Thymus (tissue), 11 donors: ENCODE results near the gene KCNF1. TPM values are rescaled to one million over a fixed set of nuclear protein-coding genes. Genes with fewer than 3 reads are reported as not detected.

Source experiments
- DNase-seq, 9 donors: peaks; one replicate each; pipeline ENCODE4 v3.0.0-alpha.2; 2013; ENCODE audit warnings: low spot score in 9 of 9, low read depth in 6 of 9, missing footprints in 1 of 9
- H3K27ac ChIP-seq, 2 donors: one replicate each; pipeline ENCODE4 v1.5.1; 2013; ENCODE audit warnings: control low read depth in 1 of 2, low read depth in 1 of 2, low read length in 1 of 2, mild to moderate bottlenecking in 1 of 2, moderate library complexity in 1 of 2
- H3K27me3 ChIP-seq, 2 donors: one replicate each; pipeline ENCODE4 v1.5.1; 2013; ENCODE audit warnings: low read length in 1 of 2; ENCODE audit not compliant: control insufficient read depth in 2 of 2, insufficient read depth in 1 of 2
- H3K36me3 ChIP-seq, 2 donors: one replicate each; pipeline ENCODE4 v1.5.1; 2013; ENCODE audit warnings: low read length in 1 of 2, mild to moderate bottlenecking in 1 of 2, moderate library complexity in 1 of 2; ENCODE audit not compliant: control insufficient read depth in 2 of 2, insufficient read depth in 2 of 2
- H3K4me1 ChIP-seq, 2 donors: one replicate each; pipeline ENCODE4 v1.5.1; 2013; ENCODE audit warnings: low read length in 2 of 2; ENCODE audit not compliant: control insufficient read depth in 2 of 2, insufficient read depth in 2 of 2
- H3K4me3 ChIP-seq, 2 donors: one replicate each; pipeline ENCODE4 v1.5.1; 2013; ENCODE audit warnings: low read length in 2 of 2, control low read depth in 1 of 2, mild to moderate bottlenecking in 1 of 2
- H3K9me3 ChIP-seq, 2 donors: one replicate each; pipeline ENCODE4 v1.5.1; 2013; ENCODE audit warnings: low read length in 1 of 2, mild to moderate bottlenecking in 1 of 2; ENCODE audit not compliant: control insufficient read depth in 2 of 2, insufficient read depth in 1 of 2
- WGBS: extraction: QIAGEN DNeasy Blood & Tissue Kit; methylation state at CpG from one replicate; pipeline ENCODE4 v1.1.7; 2013; 5-methylcytosine and 5-hydroxymethylcytosine counted together
- polyA plus RNA-seq: library from polyadenylated mRNA; stranded (reverse); fragments of 200-250 nt; gene quantifications from one replicate; pipeline ENCODE4 v1.2.3, GENCODE V29; 2013
- total RNA-seq: library from RNA; stranded (reverse); fragments of 120-200 nt; gene quantifications from one replicate; pipeline ENCODE4 v1.2.4, GENCODE V29; 2013
- donor health status: healthy.

Gene KCNF1
- total and polyA plus RNA-seq, 2 donors: 0.52 to 0.57 TPM

DNA sequence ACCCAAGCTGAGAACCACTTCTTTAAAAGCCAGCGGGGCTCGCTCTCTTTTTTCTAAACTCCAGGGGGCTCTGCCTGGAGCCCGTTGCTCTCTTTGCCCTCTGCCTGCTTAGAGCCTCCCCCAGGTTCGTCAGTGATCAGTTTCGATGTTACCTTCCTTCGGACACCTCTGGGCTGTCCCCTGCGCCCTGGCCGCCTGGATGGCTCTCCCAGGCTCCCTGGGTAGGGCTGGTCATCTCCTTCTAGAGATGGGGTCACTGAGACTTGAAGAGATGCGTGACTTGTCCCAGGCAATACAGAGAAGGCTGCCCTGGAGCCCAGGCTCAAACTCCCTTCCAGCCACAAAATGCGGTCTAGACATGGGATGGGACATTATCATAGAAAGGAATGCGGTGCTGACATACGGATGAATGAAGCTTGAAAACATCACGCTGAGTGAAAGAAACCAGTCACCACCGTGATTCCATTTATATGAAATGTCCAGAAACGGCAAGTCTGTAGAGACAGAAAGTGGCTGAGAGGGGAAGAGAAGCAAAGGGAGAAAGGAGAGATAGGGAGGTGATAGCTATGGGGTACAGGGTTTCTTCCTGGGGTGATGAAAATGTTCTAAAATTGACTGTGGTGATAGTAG is 14.6 kb downstream of the KCNF1 start:
- H3K27ac ChIP-seq: no peak overlapping the region
- no peaks in the 10 kb centered on the region for H3K36me3 ChIP-seq
- H3K27me3 ChIP-seq: peaks cover 2 to 10% of the 10 kb centered on the region in 2 donors
- peaks cover 3 to 16% of the 10 kb centered on the region in 2 donors for H3K4me1 ChIP-seq
- 79% methylated on average over 15 of the region's 15 CpGs for WGBS
- no peak overlapping the region for H3K4me3 ChIP-seq
- no peak for DNase-seq
- no peaks in the 10 kb centered on the region for H3K9me3 ChIP-seq

DNA sequence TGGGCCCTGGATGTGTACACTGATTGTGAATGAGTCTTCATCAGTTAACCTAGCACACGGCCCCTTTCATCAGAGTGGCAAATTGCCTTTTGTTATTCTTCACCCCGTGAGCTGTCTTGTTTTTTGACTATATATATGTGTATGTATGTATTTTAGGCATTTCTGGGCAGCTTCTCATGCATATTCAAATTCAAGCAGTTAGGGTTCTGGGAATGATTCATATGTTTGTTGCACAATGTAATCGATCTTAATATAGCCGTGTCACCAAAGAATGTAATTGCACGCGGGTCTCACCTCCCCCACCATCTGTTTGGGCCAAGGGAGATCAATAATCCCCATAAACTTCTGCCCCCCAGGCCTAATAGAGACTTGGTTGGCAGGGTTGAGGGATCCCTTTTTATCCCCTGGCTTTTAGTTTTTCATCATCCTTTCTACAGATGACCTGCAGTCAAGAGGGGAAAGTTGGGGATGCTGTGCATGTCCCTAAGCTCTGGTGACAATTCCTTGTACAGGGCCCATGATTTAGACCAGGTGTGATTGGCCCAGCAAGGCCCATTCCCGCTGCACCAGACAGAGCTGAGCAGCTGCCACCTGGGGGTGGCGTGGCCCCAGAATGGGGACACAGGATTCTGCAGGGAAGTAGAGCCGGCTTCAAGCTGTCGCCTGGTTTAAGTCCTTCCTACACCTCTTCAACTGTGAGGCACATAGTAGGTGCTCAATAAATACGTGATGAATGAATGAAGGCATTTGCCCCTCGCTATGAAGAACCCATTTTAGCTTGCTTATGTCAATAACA is 19.2 kb downstream of the KCNF1 start:
- peaks cover 2 to 12% of the 10 kb centered on the region in 2 donors for H3K27me3 ChIP-seq
- no peak for DNase-seq
- no peaks in the 10 kb centered on the region for H3K36me3 ChIP-seq
- H3K4me3 ChIP-seq: no peak overlapping the region
- WGBS: 93% methylated on average over 12 of the region's 12 CpGs
- no peaks in the 10 kb centered on the region for H3K9me3 ChIP-seq
- no peaks in the 10 kb centered on the region for H3K4me1 ChIP-seq
- H3K27ac ChIP-seq: no peak overlapping the region

DNA sequence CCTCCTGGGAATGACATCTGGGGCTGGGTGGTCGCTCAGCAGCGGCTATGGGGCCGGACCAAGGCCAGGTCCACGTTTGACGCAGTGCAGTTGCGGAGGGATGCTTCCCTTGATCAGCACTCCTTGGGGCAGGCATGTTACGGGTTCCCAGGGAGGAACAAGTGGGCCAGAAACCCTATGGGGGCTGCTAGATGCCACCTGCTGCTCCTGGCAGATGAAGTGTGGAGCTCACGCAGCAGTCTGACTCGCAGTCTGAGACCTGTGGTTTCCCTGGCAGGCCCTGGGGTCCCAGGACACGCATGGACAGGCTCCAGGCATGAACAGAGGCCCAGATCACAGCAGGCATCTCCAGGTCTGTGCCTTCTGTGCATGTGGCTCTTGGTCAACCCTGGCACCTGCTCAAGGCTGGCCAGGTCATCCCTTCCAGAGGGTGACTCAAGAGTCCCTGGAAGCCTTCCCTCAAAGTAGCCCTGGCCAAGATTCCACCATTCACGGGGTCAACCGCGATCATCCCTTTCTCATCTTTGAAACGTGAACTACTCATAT is 20.0 kb downstream of the KCNF1 start:
- no peaks in the 10 kb centered on the region for H3K36me3 ChIP-seq
- DNase-seq: no peak
- no peaks in the 10 kb centered on the region for H3K4me1 ChIP-seq
- no peaks in the 10 kb centered on the region for H3K9me3 ChIP-seq
- 93% methylated on average over 14 of the region's 14 CpGs for WGBS
- peaks cover 2 to 7% of the 10 kb centered on the region in 2 donors for H3K27me3 ChIP-seq
- H3K4me3 ChIP-seq: no peak overlapping the region
- H3K27ac ChIP-seq: no peak overlapping the region

DNA sequence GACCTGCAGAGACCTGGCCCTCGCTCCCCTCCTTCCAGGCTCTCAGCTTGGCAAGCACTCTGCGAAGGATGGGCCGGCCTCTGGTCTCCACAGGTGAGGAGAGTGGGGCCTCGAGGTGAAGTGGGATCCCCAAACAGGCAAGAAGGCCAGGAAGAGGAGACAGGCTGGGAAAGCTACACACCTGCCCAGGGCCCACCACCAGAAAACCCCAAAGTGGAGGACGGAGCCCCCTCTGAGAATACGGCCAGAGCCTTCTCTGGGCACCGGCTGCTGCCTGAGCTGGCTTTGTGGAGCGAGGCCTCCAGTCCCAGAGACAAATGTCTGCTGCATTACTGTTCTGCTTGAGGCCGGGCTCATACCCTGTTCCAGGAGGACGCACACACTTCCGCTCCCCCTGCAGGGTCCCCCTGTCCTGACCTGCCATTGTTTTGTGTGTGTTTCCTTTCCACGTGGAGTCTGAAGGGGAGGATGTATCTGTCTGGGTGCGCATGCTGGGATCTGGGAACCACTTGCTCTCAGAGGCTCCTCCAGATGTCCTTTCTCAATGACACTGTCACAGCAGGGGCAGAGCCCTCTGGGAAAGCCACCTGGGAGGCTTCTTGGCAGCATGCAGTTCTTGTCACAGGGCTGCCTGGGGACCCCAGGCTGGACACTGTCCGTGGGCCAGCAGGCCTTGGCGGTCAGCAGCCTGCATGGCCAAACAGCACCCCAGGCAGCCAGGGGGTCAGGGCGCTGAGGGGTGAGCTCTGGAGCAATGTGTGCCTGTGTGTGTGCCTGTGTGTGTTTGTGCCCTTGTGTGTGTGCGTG is 20.8 kb downstream of the KCNF1 start:
- H3K27ac ChIP-seq: no peak overlapping the region
- H3K36me3 ChIP-seq: no peaks in the 10 kb centered on the region
- no peak overlapping the region for H3K4me3 ChIP-seq
- peaks cover 2 to 3% of the 10 kb centered on the region in 2 donors for H3K27me3 ChIP-seq
- H3K4me1 ChIP-seq: no peaks in the 10 kb centered on the region
- DNase-seq: no peak
- H3K9me3 ChIP-seq: no peaks in the 10 kb centered on the region
- WGBS: 91% methylated on average over 17 of the region's 17 CpGs

DNA sequence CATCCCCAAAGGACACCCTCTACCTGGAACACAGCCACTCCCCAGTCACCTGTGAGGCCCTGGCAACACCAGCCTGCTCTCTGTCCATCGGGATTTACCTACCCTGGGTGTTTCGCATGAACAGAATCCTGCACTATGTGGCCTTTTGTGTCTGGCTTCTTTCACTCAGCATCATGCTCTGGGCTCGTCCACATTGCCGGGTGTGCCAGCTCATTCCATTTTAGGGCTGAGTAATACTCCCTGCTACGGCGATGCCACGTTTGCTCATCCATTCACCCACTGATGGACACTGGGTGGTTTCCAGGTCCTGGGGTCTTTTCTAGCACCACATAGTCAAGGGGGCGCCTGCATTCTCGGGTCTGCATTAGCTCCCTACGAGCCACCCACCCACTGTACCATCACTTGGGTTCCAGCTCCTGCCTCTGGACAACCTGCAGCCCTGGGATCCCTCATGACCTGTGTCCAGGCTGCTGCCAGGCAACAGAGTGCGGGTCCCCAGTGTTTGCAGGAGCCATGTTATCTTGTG is 22.0 kb downstream of the KCNF1 start:
- Histone ChIP-seq H3K36me3 (no peaks in the 10 kb centered on the region), H3K4me1 (no peaks in the 10 kb centered on the region), H3K4me3 (no peak overlapping the region), H3K27me3 (peaks cover 2 to 3% of the 10 kb centered on the region in 2 donors), H3K27ac (no peak overlapping the region), H3K9me3 (peaks cover 0 to 6% of the 10 kb centered on the region in 2 donors)
- WGBS: 98% methylated on average over 11 of the region's 11 CpGs
- no peak for DNase-seq

DNA sequence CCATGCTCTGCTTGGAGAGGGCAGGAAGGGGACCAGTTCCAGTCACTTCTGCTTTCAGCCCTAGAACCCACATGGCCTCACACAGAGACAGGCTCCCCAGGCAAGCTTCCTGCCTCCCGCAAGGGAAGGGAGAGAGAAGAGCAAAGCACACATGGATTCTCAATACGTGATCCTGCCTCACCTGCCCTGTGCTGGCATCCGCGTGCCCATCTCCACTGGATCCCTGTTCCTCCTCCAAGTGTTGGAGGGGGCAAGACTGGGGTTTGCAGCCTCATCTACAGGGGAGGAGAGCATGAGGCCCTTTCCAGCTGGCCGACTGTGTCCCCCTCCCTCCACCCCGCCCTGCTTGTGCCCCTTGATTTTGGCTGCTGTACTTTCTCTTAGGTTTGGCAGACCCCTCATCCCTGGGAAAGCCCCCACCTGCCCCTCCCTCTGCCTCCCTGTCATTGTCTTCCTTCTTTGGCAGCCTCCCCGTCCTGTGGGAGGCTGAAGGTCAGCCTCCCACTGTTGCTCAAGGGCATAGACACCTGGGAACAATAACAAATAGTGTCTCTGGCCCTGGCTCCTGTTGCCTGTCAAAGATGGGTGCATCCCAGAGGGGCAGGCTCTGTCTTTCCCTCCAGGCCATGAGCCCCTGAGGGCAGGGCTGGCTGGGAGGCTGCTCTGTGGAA is 22.7 kb downstream of the KCNF1 start:
- 76% methylated on average over 7 of the region's 7 CpGs for WGBS
- peaks cover 2 to 3% of the 10 kb centered on the region in 2 donors for H3K27me3 ChIP-seq
- DNase-seq: no peak

DNA sequence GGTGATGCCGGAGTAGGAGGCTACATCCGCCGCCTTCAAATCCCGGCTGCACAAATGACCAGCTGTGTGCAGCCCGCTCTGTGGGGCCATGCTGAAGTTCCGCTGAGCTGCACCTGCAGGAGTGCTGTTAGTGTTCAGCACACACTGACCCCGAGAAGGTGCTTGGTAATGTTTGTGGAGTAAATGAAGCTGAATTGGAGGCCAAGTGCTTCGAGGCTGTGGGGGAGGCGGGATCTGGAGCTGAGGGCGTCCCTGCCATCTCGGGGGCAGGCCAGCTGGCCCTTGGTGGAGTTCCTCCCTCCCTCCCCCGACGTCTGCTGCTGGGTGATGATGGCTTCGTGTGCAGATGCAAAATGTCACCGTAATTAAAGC is 23.2 kb downstream of the KCNF1 start:
- 85% methylated on average over 15 of the region's 15 CpGs for WGBS

More for the DNA sequence above, 22.7 kb downstream of the KCNF1 start:
- Histone ChIP-seq H3K36me3 (no peaks in the 10 kb centered on the region), H3K27ac (no peak overlapping the region), H3K4me1 (no peaks in the 10 kb centered on the region), H3K4me3 (no peak overlapping the region), H3K9me3 (peaks cover 0 to 6% of the 10 kb centered on the region in 2 donors)

DNA sequence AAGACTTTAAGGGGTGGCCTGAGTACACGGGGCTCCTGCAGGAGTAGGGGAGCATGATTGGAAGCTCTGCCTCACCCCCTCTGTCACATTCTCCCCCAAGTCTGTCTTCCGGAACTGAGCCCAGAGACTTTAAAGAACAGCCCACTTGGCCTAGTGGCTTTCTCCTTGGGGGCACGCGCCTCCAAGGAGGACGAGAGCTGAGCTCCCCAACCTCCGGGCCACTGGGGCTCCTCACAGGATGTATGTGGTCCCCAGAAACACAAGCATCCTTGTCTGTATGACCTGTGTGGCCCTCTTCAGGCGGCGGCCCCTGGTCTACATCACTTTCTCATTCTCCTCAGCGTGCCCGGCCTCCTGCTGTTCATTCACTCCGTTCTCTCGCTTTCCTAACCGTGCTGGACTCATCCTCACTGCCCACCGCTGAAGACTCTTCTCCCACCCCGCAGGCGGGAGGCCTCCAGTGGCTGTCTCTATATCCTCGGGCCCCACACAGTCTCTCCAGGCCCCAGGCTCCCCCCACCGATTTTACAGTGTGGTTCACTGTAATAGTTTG is 23.7 kb downstream of the KCNF1 start:
- DNase-seq: no peak
- H3K27ac ChIP-seq: no peak overlapping the region

More for the DNA sequence above, 23.2 kb downstream of the KCNF1 start:
- H3K36me3 ChIP-seq: no peaks in the 10 kb centered on the region
- no peaks in the 10 kb centered on the region for H3K4me1 ChIP-seq
- no peak overlapping the region for H3K4me3 ChIP-seq
- peaks cover 0 to 6% of the 10 kb centered on the region in 2 donors for H3K9me3 ChIP-seq
- no peak for DNase-seq
- H3K27me3 ChIP-seq: peaks cover 2 to 3% of the 10 kb centered on the region in 2 donors
- no peak overlapping the region for H3K27ac ChIP-seq

More for the DNA sequence above, 23.7 kb downstream of the KCNF1 start:
- Histone ChIP-seq H3K36me3 (no peaks in the 10 kb centered on the region), H3K4me1 (no peaks in the 10 kb centered on the region), H3K9me3 (peaks cover 0 to 6% of the 10 kb centered on the region in 2 donors), H3K4me3 (no peak overlapping the region), H3K27me3 (peaks cover under 1 to 3% of the 10 kb centered on the region in 2 donors)
- WGBS: 96% methylated on average over 18 of the region's 18 CpGs
